ENCODE results near the gene IQCH.

Gene IQCH

DNA sequence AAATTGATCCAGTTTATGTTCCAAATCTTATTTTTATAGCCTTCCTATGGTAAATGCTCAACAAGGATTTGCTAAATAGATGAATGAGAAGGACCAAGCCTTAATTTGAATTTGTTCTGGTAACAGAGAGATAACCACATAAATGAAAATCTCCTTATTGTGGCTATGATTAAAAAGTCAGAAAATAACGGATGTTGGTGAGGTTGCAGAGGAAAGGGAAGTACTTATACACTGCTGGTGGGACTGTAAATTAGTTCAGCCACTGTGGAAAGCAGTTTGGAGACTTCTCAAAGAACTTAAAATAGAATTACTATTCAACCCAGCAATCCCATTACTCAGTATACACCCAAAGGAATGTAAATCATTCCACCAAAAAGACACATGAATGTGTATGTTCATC, 26.3 kb upstream of the IQCH start:
- H3K4me3 ChIP-seq (ENCODE audit: low read depth, low read length) = no peak overlapping the region
- no peak for TF ChIP-seq CTCF (IDR thresholded peaks at IDR 0.05; ENCODE audit: low read depth, low read length, missing control alignments)
- no peak for DNase-seq (ENCODE audit: low read depth)

- no peak for DNase-seq (ENCODE audit: low read depth)
- TF ChIP-seq CTCF (IDR thresholded peaks at IDR 0.05; ENCODE audit: low read depth, low read length, missing control alignments) = no peak
- no peak overlapping the region for H3K4me3 ChIP-seq (ENCODE audit: low read depth, low read length)
These were observed 24.1 kb upstream of the IQCH start for GRCh38 chr15:67230504-67230903.

- DNase-seq (ENCODE audit: low read depth) = no peak
- H3K4me3 ChIP-seq (ENCODE audit: low read depth, low read length) = no peak overlapping the region
- TF ChIP-seq CTCF (IDR thresholded peaks at IDR 0.05; ENCODE audit: low read depth, low read length, missing control alignments) = no peak
These were observed 22.0 kb upstream of the IQCH start for GRCh38 chr15:67232591-67232990.

- DNase-seq (ENCODE audit: low read depth) = peak; percentile 25
- peak; percentile 42 for TF ChIP-seq CTCF (IDR thresholded peaks at IDR 0.05; ENCODE audit: low read depth, low read length, missing control alignments)
- no peak overlapping the region for H3K4me3 ChIP-seq (ENCODE audit: low read depth, low read length)
These were observed 14.1 kb upstream of the IQCH start for GRCh38 chr15:67240235-67241131.

DNA sequence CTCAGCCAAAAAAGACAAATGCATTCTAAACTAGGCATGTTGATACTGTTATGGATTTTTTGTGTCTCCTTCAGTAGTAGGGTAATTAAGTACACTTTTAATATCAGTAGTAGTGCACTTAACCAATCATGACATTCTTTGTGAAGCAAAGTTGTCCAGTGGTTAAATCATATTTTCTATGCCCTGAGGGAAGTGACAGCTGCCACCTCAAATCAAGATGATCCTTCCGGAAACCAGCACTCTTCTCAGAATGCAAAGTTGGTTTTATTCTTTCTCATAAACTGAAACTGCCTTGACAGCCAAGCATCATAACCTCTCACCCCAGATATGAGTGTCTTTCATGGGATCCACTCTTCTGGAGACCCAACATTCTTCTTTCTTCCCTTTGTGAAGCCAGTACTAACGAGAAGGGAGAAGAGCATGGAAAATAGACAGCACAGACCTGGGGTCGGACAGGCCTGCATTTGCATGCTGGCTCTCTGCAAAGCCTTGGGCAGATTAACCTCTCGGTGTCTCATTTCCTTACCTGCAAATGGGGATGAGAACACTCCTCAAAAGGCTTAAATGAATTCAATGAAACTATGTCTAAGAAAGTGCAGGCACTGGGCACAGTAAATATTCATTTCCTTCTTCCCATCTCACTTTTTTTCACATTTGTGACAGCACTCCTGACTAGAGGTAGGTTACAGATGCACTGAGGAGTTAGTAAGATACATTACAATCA, 13.3 kb upstream of the IQCH start:
- peak; percentile 75 for DNase-seq (ENCODE audit: low read depth)
- H3K4me3 ChIP-seq (ENCODE audit: low read depth, low read length) = peak overlapping the region; percentile 6; the same call in 1 of the 2 replicates
- no peak for TF ChIP-seq CTCF (IDR thresholded peaks at IDR 0.05; ENCODE audit: low read depth, low read length, missing control alignments)

DNA sequence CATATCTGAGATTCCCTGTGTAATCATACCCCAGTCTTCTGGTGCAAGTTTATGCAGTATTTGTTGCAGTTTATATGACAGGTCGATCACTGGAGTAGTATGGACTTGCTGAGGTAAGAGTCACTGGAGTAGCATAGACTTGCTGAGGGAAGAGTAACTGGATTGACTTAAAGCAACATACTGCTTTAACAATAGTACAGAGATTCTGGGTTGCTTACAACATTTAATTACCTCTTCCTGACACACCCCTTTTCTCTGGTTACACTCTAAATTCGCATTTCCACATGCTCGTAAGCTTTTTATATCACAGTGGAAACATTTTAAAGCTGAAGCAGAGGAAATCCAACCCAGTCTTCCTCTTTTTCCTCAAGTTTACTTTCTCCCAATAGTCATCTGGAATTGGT, 11.9 kb upstream of the IQCH start:
- H3K4me3 ChIP-seq (ENCODE audit: low read depth, low read length) = no peak overlapping the region
- DNase-seq (ENCODE audit: low read depth) = no peak
- no peak for TF ChIP-seq CTCF (IDR thresholded peaks at IDR 0.05; ENCODE audit: low read depth, low read length, missing control alignments)
